Esophagus (tissue), 2 donors: ENCODE measurements around the gene KCNMA1. TPM values are rescaled to one million over a fixed set of nuclear protein-coding genes. Genes with fewer than 3 reads are reported as not detected.

ENCODE experiments used
- H3K27ac ChIP-seq, 2 donors: one replicate each; pipeline ENCODE4 v1.5.1; 2013; ENCODE audit warnings: low read depth in 2 of 2, mild to moderate bottlenecking in 2 of 2, inconsistent platforms in 1 of 2, low read length in 1 of 2, moderate library complexity in 1 of 2
- H3K27me3 ChIP-seq, 2 donors: one replicate each; pipeline ENCODE4 v1.6.1; 2013; ENCODE audit warnings: low read length in 2 of 2, control low read depth in 1 of 2, mild to moderate bottlenecking in 1 of 2; ENCODE audit not compliant: insufficient read depth in 2 of 2, control insufficient read depth in 1 of 2
- H3K36me3 ChIP-seq, 2 donors: one replicate each; pipeline ENCODE4 v1.6.1; 2013; ENCODE audit warnings: low read length in 1 of 2; ENCODE audit not compliant: control insufficient read depth in 2 of 2, insufficient read depth in 2 of 2
- H3K4me1 ChIP-seq, 2 donors: one replicate each; pipeline ENCODE4 v1.6.1; 2013; ENCODE audit warnings: low read length in 1 of 2; ENCODE audit not compliant: control insufficient read depth in 2 of 2, insufficient read depth in 2 of 2
- H3K4me3 ChIP-seq, 2 donors: one replicate each; pipeline ENCODE4 v1.5.1; 2013; ENCODE audit warnings: low read length in 2 of 2, mild to moderate bottlenecking in 2 of 2, low read depth in 1 of 2, moderate library complexity in 1 of 2
- H3K9me3 ChIP-seq, 2 donors: one replicate each; pipeline ENCODE4 v1.6.1; 2013; ENCODE audit warnings: mild to moderate bottlenecking in 2 of 2, low read depth in 1 of 2, low read length in 1 of 2, moderate library complexity in 1 of 2; ENCODE audit not compliant: control insufficient read depth in 2 of 2, insufficient read depth in 1 of 2
- WGBS, 2 donors: extraction: QIAGEN DNeasy Blood & Tissue Kit; methylation state at CpG; one replicate each; pipeline ENCODE4 v1.1.7; 2013; 5-methylcytosine and 5-hydroxymethylcytosine counted together
- polyA plus RNA-seq, 2 donors: library from polyadenylated mRNA; stranded (reverse); fragments of 200-250 nt; gene quantifications; one replicate each; pipeline ENCODE4 v1.2.3, GENCODE V29; 2013
- donor health status: healthy with polysubstance abuse.
- donor health status: Bipolar disorder and iron deficiency.

Gene KCNMA1
- polyA plus RNA-seq, 2 donors, result 8.4 to 11.2 TPM

DNA sequence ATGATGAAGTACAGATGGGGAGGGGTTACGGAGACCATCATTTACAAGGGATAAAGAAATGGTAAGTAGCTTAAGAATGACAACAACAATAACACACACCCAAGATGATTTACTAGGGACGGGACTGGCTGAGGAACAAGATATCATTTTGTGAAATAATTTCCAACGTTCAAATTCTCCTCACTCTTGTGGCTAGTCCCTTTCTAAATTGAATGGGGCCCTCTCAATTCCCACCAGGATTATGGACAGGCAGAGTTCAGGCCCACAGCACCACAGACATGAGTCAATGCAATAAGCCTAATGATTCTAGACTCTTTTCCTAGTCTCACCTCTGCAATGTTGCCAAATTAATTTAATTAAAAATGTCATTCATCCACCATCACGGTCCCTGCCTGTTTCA is 448.1 kb downstream of the KCNMA1 start:
- no peaks in the 10 kb centered on the region for H3K36me3 ChIP-seq
- H3K9me3 ChIP-seq, result no peaks in the 10 kb centered on the region
- no peak overlapping the region for H3K27ac ChIP-seq
- no peaks in the 10 kb centered on the region for H3K27me3 ChIP-seq
- WGBS, 2 donors, result 79 to 88% methylated on average over 4 of the region's 4 CpGs
- H3K4me1 ChIP-seq, result no peaks in the 10 kb centered on the region
- no peak overlapping the region for H3K4me3 ChIP-seq

DNA sequence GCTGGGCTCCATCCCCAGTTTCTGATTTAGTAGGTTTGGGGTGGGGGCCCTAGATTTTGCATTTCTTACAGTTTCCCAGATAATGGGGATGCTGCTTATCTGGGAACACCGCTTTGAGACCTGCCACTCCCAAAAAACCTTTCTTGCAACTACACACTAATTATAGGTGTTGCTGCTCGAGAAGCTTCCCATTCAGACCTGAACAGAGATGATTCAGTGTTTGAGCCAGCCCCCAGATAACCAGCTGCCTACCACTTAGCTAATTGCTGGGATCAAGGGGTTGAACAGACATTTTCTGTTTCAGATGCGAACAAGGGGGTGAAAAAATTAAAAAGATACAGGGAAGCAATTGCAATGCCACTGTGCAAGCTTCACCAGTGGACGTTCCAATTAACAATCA is 448.5 kb downstream of the KCNMA1 start:
- no peaks in the 10 kb centered on the region for H3K9me3 ChIP-seq
- no peaks in the 10 kb centered on the region for H3K27me3 ChIP-seq
- H3K4me1 ChIP-seq, result no peaks in the 10 kb centered on the region
- no peak overlapping the region for H3K4me3 ChIP-seq
- 81 to 84% methylated on average over 4 of the region's 4 CpGs for WGBS, 2 donors
- H3K36me3 ChIP-seq, result no peaks in the 10 kb centered on the region
- peak overlapping the region in 1 of 2 donors; percentile 6 for H3K27ac ChIP-seq

DNA sequence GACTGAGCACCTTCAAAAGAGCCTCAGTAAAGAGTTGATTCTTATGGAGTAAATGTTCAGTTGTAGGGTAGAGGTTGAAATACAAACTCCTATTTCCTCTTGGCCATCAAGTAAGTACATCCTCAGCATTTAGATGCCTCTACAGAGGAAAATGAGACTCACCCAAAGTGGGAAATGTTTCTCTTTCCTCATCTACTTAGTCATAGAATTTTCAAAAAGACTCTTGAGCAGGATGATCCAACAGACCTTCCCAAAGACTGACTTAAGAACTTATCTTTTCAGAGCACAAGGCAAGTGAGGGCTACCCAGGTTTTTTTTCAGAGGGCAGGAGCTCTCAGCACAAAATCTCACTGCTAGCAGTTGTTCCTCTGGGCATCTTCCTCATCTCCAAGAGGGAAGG is 449.1 kb downstream of the KCNMA1 start:
- Histone ChIP-seq H3K27ac (peak overlapping the region in 1 of 2 donors; percentile 6), H3K36me3 (no peaks in the 10 kb centered on the region), H3K4me1 (no peaks in the 10 kb centered on the region), H3K9me3 (no peaks in the 10 kb centered on the region), H3K27me3 (no peaks in the 10 kb centered on the region), H3K4me3 (no peak overlapping the region)

- Histone ChIP-seq H3K4me3 (no peak overlapping the region), H3K27ac (no peak overlapping the region), H3K9me3 (no peaks in the 10 kb centered on the region), H3K36me3 (no peaks in the 10 kb centered on the region), H3K27me3 (no peaks in the 10 kb centered on the region), H3K4me1 (no peaks in the 10 kb centered on the region)
- 43 to 49% methylated on average over 1 of the region's 1 CpG for WGBS, 2 donors
These were observed 449.6 kb downstream of the KCNMA1 start for GRCh38 chr10:77188000-77188395.

GRCh38 chr10:77187376-77187999 is 450.1 kb downstream of the KCNMA1 start:
- no peaks in the 10 kb centered on the region for H3K9me3 ChIP-seq
- H3K4me3 ChIP-seq, result no peak overlapping the region
- H3K36me3 ChIP-seq, result no peaks in the 10 kb centered on the region
- WGBS, 2 donors, result 62 to 65% methylated on average over 9 of the region's 9 CpGs
- no peaks in the 10 kb centered on the region for H3K27me3 ChIP-seq
- H3K27ac ChIP-seq, result no peak overlapping the region
- no peaks in the 10 kb centered on the region for H3K4me1 ChIP-seq

DNA sequence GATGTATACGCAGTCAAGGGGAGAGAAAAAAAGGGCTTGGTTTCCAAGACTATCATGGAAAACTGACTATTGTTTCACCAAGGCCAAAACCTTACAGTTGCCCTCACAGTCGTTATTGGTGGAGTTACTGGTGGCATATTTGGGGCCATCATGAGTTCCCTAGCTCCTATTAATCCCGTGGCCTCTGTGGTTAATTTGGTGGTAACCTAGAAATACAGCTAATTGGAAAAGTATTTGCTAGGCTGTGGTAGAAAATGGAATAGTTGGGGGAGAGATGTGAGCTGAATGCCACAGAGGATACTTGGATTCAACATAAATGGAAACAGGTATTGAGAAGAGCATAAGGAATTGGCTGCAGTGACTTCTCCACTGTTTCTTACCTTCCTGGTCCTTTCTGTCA is 450.7 kb downstream of the KCNMA1 start:
- Histone ChIP-seq H3K4me3 (no peak overlapping the region), H3K27ac (no peak overlapping the region), H3K9me3 (no peaks in the 10 kb centered on the region), H3K4me1 (no peaks in the 10 kb centered on the region), H3K27me3 (no peaks in the 10 kb centered on the region), H3K36me3 (no peaks in the 10 kb centered on the region)
- 85 to 86% methylated on average over 3 of the region's 3 CpGs for WGBS, 2 donors

DNA sequence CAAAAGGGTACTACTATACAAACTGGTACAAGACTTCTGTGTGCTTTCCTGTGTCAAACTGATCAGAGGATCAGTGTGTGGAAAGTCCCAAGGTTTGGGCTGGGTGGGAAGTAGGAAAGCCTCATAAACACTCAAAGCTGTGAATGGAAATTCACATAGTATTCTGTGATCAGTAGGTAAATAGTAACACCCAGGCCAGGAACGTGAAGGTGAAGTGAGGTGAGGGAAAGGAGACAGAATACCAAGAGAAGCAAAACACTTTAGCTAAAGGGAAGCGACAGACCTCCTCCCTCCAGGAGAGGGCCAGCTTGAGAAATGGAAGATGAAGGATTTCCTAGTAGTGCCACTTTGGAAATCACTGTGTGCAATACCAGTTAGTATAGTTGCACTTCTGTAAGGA is 451.9 kb downstream of the KCNMA1 start:
- Histone ChIP-seq H3K27ac (no peak overlapping the region), H3K9me3 (no peaks in the 10 kb centered on the region), H3K4me3 (no peak overlapping the region), H3K36me3 (no peaks in the 10 kb centered on the region), H3K27me3 (no peaks in the 10 kb centered on the region), H3K4me1 (no peaks in the 10 kb centered on the region)
- WGBS, 2 donors, result 62 to 66% methylated on average over 2 of the region's 2 CpGs

- Histone ChIP-seq H3K4me1 (no peaks in the 10 kb centered on the region), H3K27me3 (no peaks in the 10 kb centered on the region), H3K36me3 (no peaks in the 10 kb centered on the region), H3K9me3 (no peaks in the 10 kb centered on the region), H3K4me3 (no peak overlapping the region), H3K27ac (no peak overlapping the region)
- WGBS, 2 donors, result 48 to 51% methylated on average over 1 of the region's 1 CpG
These were observed 454.8 kb downstream of the KCNMA1 start for GRCh38 chr10:77182803-77183202.

DNA sequence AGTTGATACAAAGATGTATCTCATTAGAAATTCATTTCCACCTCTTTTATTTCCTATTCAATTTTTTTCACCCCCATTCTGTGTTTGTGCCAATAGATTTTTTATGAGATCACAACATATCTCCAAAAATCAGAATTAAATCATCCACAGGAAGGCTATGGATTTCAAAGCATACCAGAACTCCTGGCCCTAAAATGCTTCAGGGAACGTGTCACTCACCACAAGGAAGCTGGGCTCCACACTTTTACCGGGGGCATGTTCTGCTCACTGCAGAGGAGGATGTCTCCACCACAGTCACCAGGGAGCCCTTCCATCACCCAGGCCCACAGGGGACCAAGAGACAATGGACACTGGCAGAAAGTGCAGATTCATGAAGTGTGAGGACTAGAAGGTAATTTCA is 456.8 kb downstream of the KCNMA1 start:
- no peak overlapping the region for H3K27ac ChIP-seq
- H3K9me3 ChIP-seq, result no peaks in the 10 kb centered on the region
- no peak overlapping the region for H3K4me3 ChIP-seq
- H3K36me3 ChIP-seq, result no peaks in the 10 kb centered on the region
- no peaks in the 10 kb centered on the region for H3K27me3 ChIP-seq
- WGBS, 2 donors, result 83 to 87% methylated on average over 2 of the region's 2 CpGs
- no peaks in the 10 kb centered on the region for H3K4me1 ChIP-seq

DNA sequence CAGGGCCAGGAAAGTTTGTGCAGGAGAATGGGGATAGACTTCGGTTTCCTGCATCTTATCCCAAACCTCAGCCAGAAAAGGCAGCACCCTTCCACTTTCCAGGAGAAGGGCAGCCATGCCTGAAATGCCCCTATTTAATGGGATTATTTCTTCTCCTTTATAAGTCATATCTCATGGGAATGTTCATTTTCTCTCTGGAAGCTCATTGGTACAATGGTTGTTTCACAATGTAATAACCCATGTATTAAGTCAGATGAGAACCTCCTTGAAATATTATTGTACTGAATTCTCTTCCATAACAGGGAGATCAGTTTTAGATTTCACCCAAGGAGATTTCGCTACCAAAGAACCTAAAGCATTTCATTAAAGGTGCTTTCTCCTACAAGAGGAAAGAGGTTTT is 457.5 kb downstream of the KCNMA1 start:
- 94 to 97% methylated on average over 2 of the region's 2 CpGs for WGBS, 2 donors
- Histone ChIP-seq H3K27ac (peak overlapping the region in 1 of 2 donors; percentile 33), H3K4me3 (no peak overlapping the region), H3K27me3 (no peaks in the 10 kb centered on the region), H3K9me3 (no peaks in the 10 kb centered on the region), H3K36me3 (no peaks in the 10 kb centered on the region), H3K4me1 (no peaks in the 10 kb centered on the region)
